HG03175 (cell line): ENCODE results near the gene VRK2.
"Not testable (repeated sequence)": the region's sequence is repeated elsewhere in the genome, so short reads cannot be mapped to it uniquely, and the experiment has no call there.

Experiments used
- ATAC-seq: cut with Tn5 transposase; IDR thresholded peaks from one replicate; pipeline ENCODE4 v1.9.1; 2021; ENCODE audit warnings: mild to moderate bottlenecking, moderate library complexity; ENCODE audit not compliant: unreplicated experiment

Gene VRK2

DNA sequence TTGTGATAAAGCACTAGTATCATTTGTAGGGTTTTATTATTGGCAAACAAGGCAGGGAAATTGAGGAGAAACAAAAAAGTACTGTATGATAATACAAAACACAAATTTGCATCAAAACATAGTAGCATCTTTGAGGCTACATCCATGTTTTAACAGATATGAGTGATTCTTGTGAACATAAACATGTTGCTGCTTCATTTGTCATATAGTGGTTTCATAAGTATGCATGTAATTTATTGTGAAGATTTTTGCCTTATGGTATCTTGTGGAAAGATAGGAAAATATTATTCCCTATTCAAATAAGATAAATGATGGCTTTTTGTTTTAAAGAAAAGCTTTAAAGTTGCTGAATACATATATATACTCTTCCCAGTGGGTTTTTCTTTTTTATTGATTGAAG, 60.3 kb downstream of the VRK2 start:
- ATAC-seq = no peak

DNA sequence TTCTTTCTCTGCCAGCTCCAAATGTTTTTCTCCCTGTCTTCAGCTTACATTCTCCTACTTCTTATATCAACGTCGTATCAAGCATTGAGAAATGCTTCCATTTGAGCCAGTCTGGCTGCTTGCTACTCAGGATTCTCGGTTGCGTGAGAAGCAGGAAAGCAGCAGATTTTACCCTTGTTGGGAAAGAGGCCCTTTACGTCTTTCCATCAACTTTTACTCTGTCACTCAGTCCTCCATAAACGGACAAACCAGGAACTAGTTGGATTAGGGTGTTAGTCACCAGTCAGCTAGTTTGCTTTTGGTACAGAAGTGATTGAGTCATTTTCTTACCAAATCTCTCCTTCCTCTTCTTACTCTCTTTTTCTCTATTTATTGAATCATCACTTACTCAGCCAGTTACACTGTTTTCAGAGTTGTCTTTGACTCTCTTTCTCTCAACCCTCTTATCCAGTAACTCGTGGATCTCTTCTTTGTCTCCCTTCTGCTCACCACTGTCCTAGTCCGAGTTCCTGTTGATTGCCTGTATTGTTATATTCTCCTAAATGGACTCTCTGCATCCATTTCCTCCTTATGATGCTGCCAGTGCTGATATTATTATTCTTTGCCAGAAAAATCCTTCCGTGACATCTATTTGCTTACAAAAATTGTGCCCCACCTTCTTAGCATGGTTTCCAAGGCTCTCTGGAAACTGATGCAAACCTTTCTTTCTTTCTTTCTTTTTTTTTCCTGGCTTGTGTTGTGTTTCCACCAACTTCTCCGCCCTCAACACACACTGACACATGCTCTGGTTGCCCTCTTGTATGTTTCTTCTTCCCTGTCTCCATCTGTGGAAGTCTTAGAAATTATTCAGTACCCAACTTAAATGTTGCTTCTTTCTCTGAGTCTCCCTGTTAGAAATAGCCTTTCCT, 61.5 kb downstream of the VRK2 start:
- no peak for ATAC-seq

- ATAC-seq = no peak
Observed at GRCh38 chr2:58109481-58109880, 62.9 kb downstream of the VRK2 start.

DNA sequence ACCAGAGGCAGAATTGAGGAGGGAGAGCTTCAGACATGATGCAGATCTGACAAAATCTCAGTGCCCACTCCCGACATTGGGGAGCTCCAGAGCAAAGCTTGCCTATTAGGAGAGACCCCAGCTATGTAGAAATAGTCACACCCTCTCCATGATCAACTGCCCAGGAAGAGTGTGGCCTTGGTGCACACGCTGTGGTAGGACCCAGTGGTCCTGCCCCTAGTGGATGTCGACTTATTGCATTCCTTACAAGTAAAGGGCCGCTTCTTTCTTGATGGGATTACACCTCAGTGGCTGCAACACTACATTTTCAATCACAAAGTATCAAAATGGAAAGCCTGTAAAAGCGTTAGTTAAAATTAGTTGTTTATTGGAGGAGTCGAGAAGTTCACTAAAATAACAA, 64.2 kb downstream of the VRK2 start:
- no peak for ATAC-seq

- not testable (repeated sequence) for ATAC-seq
Observed at GRCh38 chr2:58113563-58113962, 67.0 kb downstream of the VRK2 start.

DNA sequence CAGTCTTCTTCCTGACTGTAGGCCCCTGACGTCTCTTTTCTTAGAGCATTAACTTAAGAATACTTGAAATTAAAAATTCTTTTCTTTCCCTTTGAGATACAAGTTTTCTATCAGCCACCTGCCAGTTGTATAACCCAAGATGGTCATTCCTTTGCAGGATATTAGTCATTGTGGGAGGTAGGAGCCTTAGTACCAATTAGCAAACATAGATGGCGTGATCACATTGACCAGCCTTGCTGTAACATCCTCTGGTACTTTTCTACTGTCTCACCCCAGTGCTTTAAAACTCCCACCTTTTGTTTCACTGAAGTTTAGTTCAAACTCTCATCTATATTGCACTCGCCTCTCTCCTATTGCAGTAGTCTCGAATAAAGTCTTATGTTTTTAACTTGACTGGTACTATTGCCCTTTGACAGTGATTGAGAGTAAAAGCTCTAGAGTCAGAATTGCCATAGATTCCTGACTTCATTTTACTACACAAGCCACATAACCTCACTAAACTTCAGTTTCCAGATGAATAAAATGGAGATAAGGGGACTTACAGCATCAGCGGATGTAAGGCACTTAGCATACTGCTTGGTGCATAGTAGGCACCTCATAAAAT, 74.1 kb downstream of the VRK2 start:
- ATAC-seq = no peak

DNA sequence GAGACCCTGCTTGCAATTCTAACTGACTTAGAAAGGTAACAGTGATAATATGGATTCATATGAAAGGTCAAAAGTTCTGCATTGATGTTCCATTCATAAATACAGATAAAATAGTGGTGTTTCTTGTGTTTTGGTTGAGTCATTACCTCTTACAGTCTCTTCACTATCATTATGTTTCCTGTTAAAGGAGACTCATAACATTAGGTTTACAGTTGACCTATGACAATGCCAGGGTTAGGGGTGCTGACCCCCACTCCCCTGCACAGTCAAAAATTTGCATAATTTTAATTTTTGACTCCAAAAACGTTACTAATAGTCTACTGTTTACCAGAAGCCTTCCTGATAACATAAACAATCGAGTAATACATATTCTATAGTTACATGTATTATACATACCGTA, 75.4 kb downstream of the VRK2 start:
- ATAC-seq = no peak

- no peak for ATAC-seq
Observed at GRCh38 chr2:58122540-58122939, 75.9 kb downstream of the VRK2 start.

DNA sequence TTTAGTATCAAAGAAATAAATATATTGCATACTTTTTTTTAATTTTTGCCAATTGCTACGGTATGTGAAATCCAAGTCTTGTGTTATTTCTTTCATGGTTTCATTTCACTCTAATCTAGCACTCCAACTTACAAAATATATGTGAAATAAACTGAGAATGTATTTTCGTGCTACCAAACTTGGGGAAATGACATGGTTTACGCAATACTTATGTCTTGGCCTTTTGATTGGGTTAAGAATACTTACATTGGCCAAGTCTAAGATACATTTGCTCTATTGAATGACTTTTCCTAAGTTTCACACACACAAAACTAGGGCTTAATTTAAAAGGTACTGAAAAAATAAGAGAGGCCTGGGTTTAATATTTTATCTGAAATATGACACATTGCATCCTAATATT, 80.5 kb downstream of the VRK2 start:
- ATAC-seq = no peak

DNA sequence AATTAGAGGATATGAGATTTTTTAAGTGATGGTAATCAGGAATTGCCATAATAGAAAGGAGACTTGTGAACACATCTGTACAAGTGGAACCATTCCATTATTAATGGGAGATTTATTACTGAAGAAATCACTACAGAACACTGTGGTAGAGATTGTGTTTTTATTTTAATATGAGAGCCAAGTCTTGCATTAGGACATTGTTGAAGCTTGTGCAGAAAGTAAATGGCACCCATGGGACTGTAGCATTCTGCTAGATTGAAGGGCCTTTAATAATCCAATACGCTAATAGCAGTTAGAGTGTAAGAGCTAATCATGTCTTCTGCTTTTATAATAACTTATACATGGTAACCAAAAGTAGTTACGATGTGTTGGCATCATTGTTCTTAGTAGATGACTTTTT, 83.6 kb downstream of the VRK2 start:
- no peak for ATAC-seq

DNA sequence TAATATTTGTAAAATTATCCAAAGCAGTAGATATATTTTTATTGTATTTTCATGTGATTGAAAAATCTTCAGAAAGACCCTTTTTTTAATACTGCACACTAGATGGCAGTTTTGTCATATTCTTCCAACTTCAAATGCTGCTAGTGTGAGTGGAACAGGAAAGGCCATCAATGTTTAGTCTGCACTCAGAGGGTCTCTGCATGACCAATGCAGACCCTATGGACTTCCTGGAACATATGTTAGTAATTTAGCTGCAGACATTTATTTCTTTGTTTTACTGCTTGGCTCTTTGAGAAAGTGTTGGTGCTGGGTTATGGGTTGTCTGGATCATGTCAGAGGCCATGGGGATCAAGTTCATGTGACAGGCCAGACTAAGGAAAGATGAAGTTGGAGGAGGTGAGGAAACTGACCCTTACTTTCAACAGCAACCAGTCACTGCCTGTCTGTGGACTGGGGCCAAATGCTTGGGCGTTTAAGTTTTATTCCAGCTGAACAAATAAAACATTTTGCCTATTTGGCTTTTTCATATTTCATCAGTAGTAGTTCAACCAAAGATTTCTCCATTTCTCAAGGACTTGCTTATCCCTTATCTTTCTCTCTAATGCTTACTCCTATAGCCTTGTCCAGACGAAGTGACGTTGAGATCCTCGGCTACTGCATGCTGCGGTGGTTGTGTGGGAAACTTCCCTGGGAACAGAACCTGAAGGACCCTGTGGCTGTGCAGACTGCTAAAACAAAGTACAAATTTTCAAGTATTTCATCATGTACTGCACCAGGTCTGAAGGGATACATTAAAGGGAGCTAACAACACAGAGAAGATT, 84.8 kb downstream of the VRK2 start:
- no peak for ATAC-seq

DNA sequence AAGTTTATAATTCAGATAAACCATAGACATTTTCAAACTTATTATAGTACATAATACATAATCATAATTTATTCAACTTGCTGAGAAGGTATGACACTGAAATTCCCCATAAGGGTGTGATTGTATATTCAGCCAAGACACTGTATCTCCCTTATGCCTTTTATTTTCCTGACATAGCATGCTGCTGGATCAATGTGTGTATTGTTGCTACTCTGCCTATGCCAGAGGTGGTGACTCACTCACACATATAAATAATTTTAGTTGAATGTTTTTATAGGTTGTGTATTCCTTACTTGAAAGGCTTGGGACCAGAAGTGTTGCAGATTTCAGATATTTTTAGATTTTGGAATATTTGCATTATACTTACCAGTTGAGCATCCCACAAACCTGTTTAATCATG, 86.8 kb downstream of the VRK2 start:
- ATAC-seq = no peak

DNA sequence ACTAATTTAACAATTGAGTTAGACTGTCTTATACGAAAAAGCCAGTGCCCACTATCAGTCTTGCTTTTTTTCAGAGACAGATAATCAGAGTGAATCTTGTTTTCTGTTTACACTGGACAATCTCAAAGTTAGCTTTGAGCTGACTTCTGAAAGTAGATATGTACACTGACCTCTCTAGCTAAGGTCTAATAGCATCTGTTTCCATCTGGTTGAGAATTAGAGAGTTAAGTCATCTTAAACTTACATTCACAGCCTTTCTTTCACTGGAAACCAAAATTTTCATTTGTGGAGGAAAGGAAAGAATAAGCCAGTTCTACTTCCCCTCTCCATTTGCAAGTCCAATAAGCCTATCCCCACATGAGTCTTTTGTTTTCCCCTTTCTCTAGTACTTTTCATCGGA, 89.3 kb downstream of the VRK2 start:
- ATAC-seq = no peak

DNA sequence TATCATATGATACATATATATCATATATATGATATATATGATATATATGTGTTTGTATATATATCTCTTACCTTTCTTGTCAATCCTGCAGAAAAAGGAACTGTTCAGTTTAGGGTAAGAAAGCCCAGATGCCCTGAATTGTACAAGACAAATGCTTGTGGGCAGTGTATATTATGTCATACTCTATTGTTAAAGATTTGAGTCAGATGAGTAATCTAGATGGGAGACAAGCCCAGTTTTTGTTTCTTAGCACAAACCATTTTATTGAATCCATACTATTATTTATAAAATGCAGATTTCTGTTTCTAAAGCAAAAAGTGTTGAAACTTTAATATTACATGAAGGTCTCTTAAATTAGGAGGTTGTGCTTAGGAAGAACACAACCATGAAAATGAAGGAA, 90.6 kb downstream of the VRK2 start:
- no peak for ATAC-seq

- ATAC-seq = no peak
Observed at GRCh38 chr2:58137856-58138255, 91.2 kb downstream of the VRK2 start.

GRCh38 chr2:58138396-58139030, 91.9 kb downstream of the VRK2 start:
- no peak for ATAC-seq

- ATAC-seq = no peak
Observed at GRCh38 chr2:58140508-58141072, 94.0 kb downstream of the VRK2 start.

DNA sequence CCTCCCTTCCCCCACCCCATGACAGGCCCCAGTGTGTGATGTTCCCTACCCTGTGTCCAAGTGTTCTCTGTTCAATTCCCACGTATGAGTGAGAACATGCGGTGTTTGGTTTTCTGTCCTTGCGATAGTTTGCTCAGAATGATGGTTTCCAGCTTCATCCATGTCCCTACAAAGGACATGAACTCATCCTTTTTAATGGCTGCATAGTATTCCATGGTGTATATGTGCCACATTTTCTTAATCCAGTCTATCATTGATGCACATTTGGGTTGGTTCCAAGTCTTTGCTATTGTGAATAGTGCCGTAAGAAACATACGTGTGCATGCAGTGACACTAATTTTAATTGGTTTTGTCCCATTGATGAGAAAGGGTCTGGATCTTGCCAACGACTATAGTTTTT, 99.2 kb downstream of the VRK2 start:
- not testable (repeated sequence) for ATAC-seq

DNA sequence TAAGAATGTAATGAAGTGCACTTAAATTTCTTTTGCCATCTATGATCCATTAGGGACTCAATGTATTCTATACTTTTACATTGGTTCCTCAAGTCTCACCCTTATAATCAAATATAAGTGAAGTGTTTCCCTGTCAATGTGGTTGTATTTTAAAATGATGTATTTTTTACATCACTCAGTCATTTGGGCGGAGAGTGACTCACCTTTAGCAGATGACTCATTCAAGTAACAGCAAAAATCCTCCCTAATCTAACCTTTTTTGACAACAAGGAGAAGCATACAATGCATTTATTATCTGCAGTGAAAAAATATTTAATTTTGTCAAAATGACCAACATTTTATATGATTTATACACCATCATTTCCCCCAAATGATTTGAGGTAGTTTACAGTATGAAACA, 100.1 kb downstream of the VRK2 start:
- ATAC-seq = no peak

DNA sequence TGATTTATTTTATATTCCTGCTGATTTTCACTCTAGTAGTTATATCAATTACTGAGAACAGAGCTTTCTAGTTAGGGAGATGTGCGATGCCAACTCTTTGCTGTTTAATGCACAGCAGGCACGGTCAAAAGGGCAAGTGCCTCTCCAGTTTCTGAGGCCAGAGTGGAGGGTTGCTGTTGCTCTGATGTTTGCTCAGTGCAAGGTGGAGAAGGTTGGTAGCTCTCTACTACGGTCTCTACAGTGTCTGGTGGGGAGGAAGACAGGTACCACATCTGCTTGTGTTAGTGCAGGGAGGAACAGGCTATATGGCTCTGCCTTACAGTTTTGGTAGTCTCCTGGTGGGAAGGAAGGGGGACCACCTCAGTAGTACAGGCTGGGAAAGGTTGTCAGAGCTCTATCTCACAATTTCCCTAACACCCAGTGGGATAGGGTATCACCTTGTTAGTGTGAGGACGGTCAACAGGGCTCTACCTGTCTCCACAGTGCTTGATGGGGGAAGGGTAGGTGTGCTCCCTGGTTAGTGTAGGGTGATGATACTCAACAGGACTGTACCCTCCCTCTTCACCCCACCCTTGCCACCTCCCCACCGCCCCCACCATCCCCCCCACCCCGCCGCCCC, 108.7 kb downstream of the VRK2 start:
- no peak for ATAC-seq
